OCI-M2 (cell line): ENCODE data around the gene CISD2.
"Not testable (repeated sequence)": the region's sequence is repeated elsewhere in the genome, so short reads cannot be mapped to it uniquely, and the experiment has no call there.

Experiments
- DNase-seq: peaks from one replicate; lab custom pipeline; 2025; ENCODE audit not compliant: unreplicated experiment; lab: John Stamatoyannopoulos, UW

CISD2 gene

GRCh38 chr4:102868781-102869568, at the start of gene CISD2:
CISD2 (plus strand) TSS chr4:102868992; CDS start chr4:102869085, 93 bp downstream.
- DNase-seq: peak; percentile 68

GRCh38 chr4:102819100-102819499, 49.7 kb upstream of the CISD2 start:
- DNase-seq: not testable (repeated sequence)

- no peak for DNase-seq
These were observed 49.0 kb upstream of the CISD2 start for GRCh38 chr4:102819588-102820365.

GRCh38 chr4:102823464-102823863, 45.3 kb upstream of the CISD2 start:
- no peak for DNase-seq

GRCh38 chr4:102823897-102824296, 44.9 kb upstream of the CISD2 start:
- no peak for DNase-seq

- DNase-seq: no peak
These were observed 44.4 kb upstream of the CISD2 start for GRCh38 chr4:102824398-102824797.

GRCh38 chr4:102825261-102826091, 43.3 kb upstream of the CISD2 start:
- peak; percentile 52 for DNase-seq

- no peak for DNase-seq
These were observed 42.5 kb upstream of the CISD2 start for GRCh38 chr4:102826105-102826889.

GRCh38 chr4:102826890-102827673, 41.7 kb upstream of the CISD2 start, which contains the start of gene UBE2D3:
UBE2D3 (minus strand) TSS chr4:102827551; CDS start chr4:102826508, 1,043 bp downstream.
- peak; percentile 31 for DNase-seq

- peak; percentile 81 for DNase-seq
These were observed 40.9 kb upstream of the CISD2 start for GRCh38 chr4:102827674-102828496.

- no peak for DNase-seq
These were observed 40.3 kb upstream of the CISD2 start for GRCh38 chr4:102828497-102828808.

GRCh38 chr4:102829803-102830202, 39.0 kb upstream of the CISD2 start:
- DNase-seq: no peak

- DNase-seq: no peak
These were observed 36.7 kb upstream of the CISD2 start for GRCh38 chr4:102832105-102832504.

GRCh38 chr4:102832667-102833066, 36.1 kb upstream of the CISD2 start:
- no peak for DNase-seq

- no peak for DNase-seq
These were observed 32.2 kb upstream of the CISD2 start for GRCh38 chr4:102836596-102836995.

GRCh38 chr4:102842367-102842766, 26.4 kb upstream of the CISD2 start:
- DNase-seq: no peak

GRCh38 chr4:102843273-102843672, 25.5 kb upstream of the CISD2 start:
- DNase-seq: no peak

- DNase-seq: no peak
These were observed 24.9 kb upstream of the CISD2 start for GRCh38 chr4:102843938-102844337.

GRCh38 chr4:102847687-102848086, 21.1 kb upstream of the CISD2 start:
- DNase-seq: no peak
